H9 (cell line): ENCODE data around the gene TUBGCP5. TPM values are rescaled to one million over a fixed set of nuclear protein-coding genes. Genes with fewer than 3 reads are reported as not detected.
"Not testable (repeated sequence)": the region's sequence is repeated elsewhere in the genome, so short reads cannot be mapped to it uniquely, and the experiment has no call there.

ENCODE experiments used
- DNase-seq: peaks from one replicate; pipeline ENCODE4 v3.0.0-alpha.2; 2017
- H2AFZ ChIP-seq: one replicate; pipeline ENCODE4 v1.6.1; 2013; ENCODE audit warnings: mild to moderate bottlenecking, low read length, control low read depth, moderate library complexity
- H2AK5ac ChIP-seq: 2 replicates; pipeline ENCODE4 v1.6.1; 2013; ENCODE audit warnings: low read length, control low read depth, mixed read lengths; ENCODE audit not compliant: insufficient read length
- H2BK120ac ChIP-seq: one replicate; pipeline ENCODE4 v1.6.1; 2013; ENCODE audit warnings: low read depth, mild to moderate bottlenecking, low read length, control low read depth, inconsistent platforms; ENCODE audit not compliant: poor library complexity, severe bottlenecking
- H2BK12ac ChIP-seq: 2 replicates; pipeline ENCODE4 v1.6.1; 2013; ENCODE audit warnings: low read length, control low read depth, mixed read lengths, low read depth; ENCODE audit not compliant: insufficient read length
- H2BK15ac ChIP-seq: 2 replicates; pipeline ENCODE4 v1.6.1; 2013; ENCODE audit warnings: low read depth, low read length, control low read depth
- H2BK20ac ChIP-seq: one replicate; pipeline ENCODE4 v1.6.1; 2013; ENCODE audit warnings: low read depth, mild to moderate bottlenecking, low read length, control low read depth, inconsistent platforms; ENCODE audit not compliant: poor library complexity, severe bottlenecking
- H2BK5ac ChIP-seq: 2 replicates; pipeline ENCODE4 v1.6.1; 2013; ENCODE audit warnings: low read length, control low read depth, mixed read lengths; ENCODE audit not compliant: insufficient read length
- H3K14ac ChIP-seq: 2 replicates; pipeline ENCODE4 v1.6.1; 2013; ENCODE audit warnings: low read length, control low read depth; ENCODE audit not compliant: insufficient read depth
- H3K18ac ChIP-seq: 2 replicates; pipeline ENCODE4 v1.6.1; 2013; ENCODE audit warnings: low read depth, mild to moderate bottlenecking, mixed read lengths, low read length, control low read depth; ENCODE audit not compliant: insufficient read length
- H3K23ac ChIP-seq: 2 replicates; pipeline ENCODE4 v1.6.1; 2013; ENCODE audit warnings: low read length, control low read depth, mixed read lengths, low read depth; ENCODE audit not compliant: insufficient read length
- H3K23me2 ChIP-seq: 2 replicates; pipeline ENCODE4 v1.6.1; 2013; ENCODE audit warnings: low read depth, mild to moderate bottlenecking, mixed read lengths, low read length, control low read depth; ENCODE audit not compliant: insufficient read length, poor library complexity, severe bottlenecking
- H3K27ac ChIP-seq: 2 replicates; pipeline ENCODE4 v1.5.1; 2013; ENCODE audit warnings: low read length, control low read depth, mixed read lengths, low read depth; ENCODE audit not compliant: insufficient read length
- H3K27me3 ChIP-seq: 2 replicates; pipeline ENCODE4 v1.6.1; 2013; ENCODE audit warnings: low read length, control low read depth, inconsistent platforms; ENCODE audit not compliant: insufficient read depth
- H3K4ac ChIP-seq: 2 replicates; pipeline ENCODE4 v1.6.1; 2013; ENCODE audit warnings: low read depth, mild to moderate bottlenecking, control low read depth, inconsistent platforms, low read length, moderate library complexity
- H3K4me1 ChIP-seq: 2 replicates; pipeline ENCODE4 v1.6.1; 2013; ENCODE audit warnings: low read length, control low read depth, inconsistent platforms; ENCODE audit not compliant: insufficient read depth
- H3K4me2 ChIP-seq: 2 replicates; pipeline ENCODE4 v1.6.1; 2013; ENCODE audit warnings: low read length, control low read depth, mixed read lengths; ENCODE audit not compliant: insufficient read length, insufficient read depth
- H3K56ac ChIP-seq: 2 replicates; pipeline ENCODE4 v1.6.1; 2013; ENCODE audit warnings: low read depth, mild to moderate bottlenecking, mixed read lengths, low read length, control low read depth; ENCODE audit not compliant: insufficient read length
- H3K79me1 ChIP-seq: 2 replicates; pipeline ENCODE4 v1.6.1; 2013; ENCODE audit warnings: low read depth, mild to moderate bottlenecking, moderate library complexity, low read length, control low read depth, inconsistent platforms; ENCODE audit not compliant: insufficient read depth, poor library complexity, severe bottlenecking
- H3K79me2 ChIP-seq: 2 replicates; pipeline ENCODE4 v1.6.1; 2013; ENCODE audit warnings: low read length, control low read depth, inconsistent platforms; ENCODE audit not compliant: insufficient read depth
- H3K9ac ChIP-seq: 2 replicates; pipeline ENCODE4 v1.6.1; 2013; ENCODE audit warnings: low read length, control low read depth, mixed read lengths; ENCODE audit not compliant: insufficient read length; ENCODE audit errors: extremely low read depth
- H3K9me3 ChIP-seq: one replicate; pipeline ENCODE4 v1.6.1; 2013; ENCODE audit warnings: low read depth, low read length, inconsistent platforms; ENCODE audit not compliant: control insufficient read depth
- H3T11ph ChIP-seq: one replicate; pipeline ENCODE4 v1.6.1; 2013; ENCODE audit warnings: mild to moderate bottlenecking, low read length, control low read depth, inconsistent platforms
- H4K20me1 ChIP-seq: one replicate; pipeline ENCODE4 v1.6.1; 2013; ENCODE audit not compliant: control insufficient read depth, insufficient read length, insufficient read depth
- H4K5ac ChIP-seq: 2 replicates; pipeline ENCODE4 v1.6.1; 2013; ENCODE audit warnings: low read depth, mild to moderate bottlenecking, mixed read lengths, low read length, control low read depth; ENCODE audit not compliant: insufficient read length
- H4K8ac ChIP-seq: replicated peaks from 2 replicates; pipeline ENCODE4 v1.6.1; 2013; ENCODE audit warnings: low read length, control low read depth, mixed read lengths, low read depth; ENCODE audit not compliant: insufficient read length
- H4K91ac ChIP-seq: 2 replicates; pipeline ENCODE4 v1.6.1; 2013; ENCODE audit warnings: low read depth, mild to moderate bottlenecking, moderate library complexity, mixed read lengths, low read length, control low read depth; ENCODE audit not compliant: insufficient read length
- H3K27ac Mint-ChIP-seq, 3 experiments: 2 replicates in 2 of 3; 3 replicates in 1 of 3; pipeline ENCODE4 v1.8.0; 2020 to 2021; ENCODE audit warnings: mixed read lengths in 3 of 3, mild to moderate bottlenecking in 1 of 3, moderate library complexity in 1 of 3
- H3K27me3 Mint-ChIP-seq: 2 replicates; pipeline ENCODE4 v1.8.0; 2021; ENCODE audit warnings: low read depth, mild to moderate bottlenecking, moderate library complexity, mixed read lengths
- H3K36me3 Mint-ChIP-seq, 3 experiments: 2 replicates in 2 of 3; 3 replicates in 1 of 3; pipeline ENCODE4 v1.8.0; 2020 to 2021; ENCODE audit warnings: low read depth in 3 of 3, mixed read lengths in 3 of 3; ENCODE audit not compliant: insufficient read depth in 1 of 3
- H3K4me1 Mint-ChIP-seq, 2 experiments: 2 replicates each; pipeline ENCODE4 v1.8.0; 2020; ENCODE audit warnings: mixed read lengths in 2 of 2
- H3K4me3 Mint-ChIP-seq, 2 experiments: 2 replicates in 1 of 2; 3 replicates in 1 of 2; pipeline ENCODE4 v1.8.0; 2020 to 2021; ENCODE audit warnings: mild to moderate bottlenecking in 2 of 2, mixed read lengths in 2 of 2, moderate library complexity in 1 of 2
- H3K9me3 Mint-ChIP-seq, 2 experiments: 2 replicates in 1 of 2; 3 replicates in 1 of 2; pipeline ENCODE4 v1.8.0; 2020; ENCODE audit warnings: mild to moderate bottlenecking in 2 of 2, mixed read lengths in 2 of 2, moderate library complexity in 1 of 2
- WGBS: extraction: QIAGEN DNeasy Blood & Tissue Kit; methylation state at CpG from one replicate; pipeline ENCODE4 v1.1.7; 2013; ENCODE audit warnings: missing lambda C conversion rate, low lambda C conversion rate, mixed read lengths; ENCODE audit not compliant: insufficient read length; ENCODE audit errors: extremely low coverage; 5-methylcytosine and 5-hydroxymethylcytosine counted together
- total RNA-seq: library from RNA; stranded (reverse); gene quantifications from 2 replicates; pipeline ENCODE4 v1.2.1, GENCODE V29; 2021

The TUBGCP5 gene
- total RNA-seq, 1 experiment from 2014 or later = 15.3 TPM

GRCh38 chr15:23041736-23042135 is 2.4 kb upstream of the TUBGCP5 start:
- no CpG with 5 or more reads among the region's 8 CpGs for WGBS

More at GRCh38 chr15:23041736-23042135, 2.4 kb upstream of the TUBGCP5 start:
- H3K9ac ChIP-seq, H3K27ac ChIP-seq, H4K5ac ChIP-seq, H2BK12ac ChIP-seq, H4K20me1 ChIP-seq, H3K14ac ChIP-seq, H3K79me2 ChIP-seq, H3K27me3 Mint-ChIP-seq, H3K27me3 ChIP-seq, H3K9me3 ChIP-seq, H4K91ac ChIP-seq, H3K27ac Mint-ChIP-seq, H2AK5ac ChIP-seq, DNase-seq, H2BK20ac ChIP-seq, H3K79me1 ChIP-seq, H3K56ac ChIP-seq, H3K36me3 Mint-ChIP-seq, H3K4ac ChIP-seq, H3T11ph ChIP-seq, H4K8ac ChIP-seq, H3K23me2 ChIP-seq, H3K4me1 Mint-ChIP-seq, H3K23ac ChIP-seq, H2BK15ac ChIP-seq, H3K4me3 Mint-ChIP-seq, H2BK120ac ChIP-seq, H3K4me1 ChIP-seq, H3K4me2 ChIP-seq, H2BK5ac ChIP-seq, H3K18ac ChIP-seq, H2AFZ ChIP-seq: not testable (repeated sequence)
- peaks cover 7 to 19% of the 10 kb centered on the region in 2 experiments; a peak in 3 of 5 replicates for H3K9me3 Mint-ChIP-seq
